Pons (tissue), 1 donor: ENCODE measurements around the gene EEF1B2.
"Not testable (repeated sequence)": the region's sequence is repeated elsewhere in the genome, so short reads cannot be mapped to it uniquely, and the experiment has no call there.

Experiments
- DNase-seq: peaks from one replicate; pipeline ENCODE4 v3.0.0-alpha.2; 2016; ENCODE audit warnings: low spot score

The EEF1B2 gene

DNA sequence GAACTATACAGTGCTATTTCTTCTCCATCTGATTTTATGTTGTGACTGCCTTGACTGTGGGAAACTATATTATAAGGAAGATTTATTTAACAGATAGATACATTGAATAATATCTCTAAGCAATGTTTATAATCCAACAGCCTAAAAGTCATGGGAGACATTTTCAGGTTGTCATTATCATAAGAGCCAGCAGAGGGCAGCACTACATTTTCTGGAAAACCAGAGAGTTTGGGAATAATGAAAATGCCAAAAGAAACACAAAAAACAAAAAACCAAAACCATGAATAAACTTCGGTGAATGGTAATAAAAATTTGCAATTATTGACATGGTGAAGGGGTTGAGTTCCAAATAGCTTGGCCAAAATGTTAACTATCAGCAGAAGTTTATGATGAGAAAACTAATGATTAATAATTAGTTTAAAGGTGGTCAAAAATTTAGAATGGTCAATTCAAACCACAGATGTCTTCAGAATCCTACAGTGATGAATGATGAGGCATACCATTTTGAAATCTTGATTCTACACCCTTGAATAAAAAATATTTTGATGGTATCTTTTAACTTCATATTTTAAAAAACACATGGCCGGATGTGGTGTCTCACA, 4.7 kb downstream of the EEF1B2 start:
- peak; percentile 56 for DNase-seq

DNA sequence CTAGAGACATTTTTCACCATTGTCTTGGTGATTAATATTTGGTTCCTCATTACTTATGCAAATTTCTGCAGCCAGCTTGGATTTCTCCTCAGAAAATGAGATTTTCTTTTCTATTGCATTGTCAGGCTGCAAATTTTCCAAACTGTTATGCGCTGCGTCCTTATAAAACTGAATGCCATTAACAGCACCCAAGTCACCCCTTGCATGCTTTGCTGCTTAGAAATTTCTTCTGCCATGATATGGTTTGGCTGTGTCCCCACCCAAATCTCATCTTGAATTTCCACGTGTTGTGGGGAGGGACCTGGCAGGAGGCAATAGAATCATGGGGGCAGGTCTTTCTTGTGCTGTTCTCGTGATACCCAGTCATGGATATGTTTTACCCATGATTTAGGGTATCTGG, 8.5 kb downstream of the EEF1B2 start:
- not testable (repeated sequence) for DNase-seq

DNA sequence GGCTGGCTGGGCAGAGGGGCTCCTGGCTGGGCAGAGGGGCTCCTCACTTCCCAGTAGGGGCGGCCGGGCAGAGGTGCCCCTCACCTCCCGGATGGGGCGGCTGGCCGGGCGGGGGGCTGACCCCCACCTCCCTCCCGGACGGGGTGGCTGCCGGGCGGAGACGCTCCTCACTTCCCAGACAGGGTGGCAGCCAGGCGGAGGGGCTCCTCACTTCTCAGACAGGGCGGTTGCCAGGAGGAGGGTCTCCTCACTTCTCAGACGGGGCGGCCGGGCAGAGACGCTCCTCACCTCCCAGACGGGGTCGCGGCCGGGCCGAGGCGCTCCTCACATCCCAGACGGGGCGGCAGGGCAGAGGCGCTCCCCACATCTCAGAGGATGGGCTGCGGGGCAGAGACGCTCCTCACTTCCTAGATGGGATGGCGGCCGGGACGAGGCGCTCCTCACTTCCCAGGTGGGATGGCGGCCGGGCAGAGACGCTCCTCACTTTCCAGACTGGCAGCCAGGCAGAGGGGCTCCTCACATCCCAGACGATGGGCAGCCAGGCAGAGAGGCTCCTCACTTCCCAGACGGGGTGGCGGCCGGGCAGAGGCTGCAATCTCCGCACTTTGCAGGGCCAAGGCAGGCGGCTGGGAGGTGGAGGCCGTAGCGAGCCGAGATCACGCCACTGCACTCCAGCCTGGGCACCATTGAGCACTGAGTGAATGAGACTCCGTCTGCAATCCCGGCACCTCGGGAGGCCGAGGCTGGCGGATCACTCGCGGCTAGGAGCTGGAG, 12.1 kb downstream of the EEF1B2 start:
- DNase-seq = not testable (repeated sequence)

DNA sequence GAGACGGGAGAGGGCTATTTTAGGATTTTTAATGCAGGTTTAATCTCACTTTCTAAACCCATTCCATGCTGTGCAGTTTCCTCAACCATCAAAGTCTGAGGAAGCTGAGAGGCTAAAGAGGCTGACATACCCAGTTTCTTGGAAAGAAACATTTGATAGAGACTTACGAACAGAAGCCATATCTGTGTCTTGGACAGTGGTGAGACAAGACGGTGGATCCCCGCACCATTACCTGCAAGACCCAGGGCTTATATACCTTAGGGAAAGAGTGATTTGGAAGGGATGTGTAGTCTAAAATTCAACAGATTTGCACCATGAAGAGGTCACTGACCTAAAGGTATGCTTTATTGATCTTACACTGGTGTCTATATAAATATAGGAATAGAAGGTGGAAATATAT, 13.5 kb downstream of the EEF1B2 start:
- DNase-seq = no peak

DNA sequence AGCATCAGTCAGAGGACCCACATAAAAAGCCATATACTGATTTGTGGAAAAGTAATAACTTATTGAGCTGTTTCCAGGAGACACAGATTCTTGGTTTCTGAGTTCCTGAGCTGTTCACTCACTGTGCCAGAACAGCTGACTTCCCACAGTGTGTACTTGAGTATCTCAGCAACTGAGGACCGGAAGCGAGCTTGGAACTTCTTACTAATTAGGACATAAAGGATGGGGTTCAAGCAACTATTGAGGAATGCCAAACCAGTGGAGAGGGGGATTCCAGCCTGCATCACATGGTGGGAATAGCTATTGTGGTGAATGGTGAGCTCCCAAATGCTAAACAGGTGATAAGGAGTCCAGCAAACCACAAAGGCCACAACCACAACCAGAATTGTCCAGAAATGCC, 16.4 kb downstream of the EEF1B2 start:
- no peak for DNase-seq

DNA sequence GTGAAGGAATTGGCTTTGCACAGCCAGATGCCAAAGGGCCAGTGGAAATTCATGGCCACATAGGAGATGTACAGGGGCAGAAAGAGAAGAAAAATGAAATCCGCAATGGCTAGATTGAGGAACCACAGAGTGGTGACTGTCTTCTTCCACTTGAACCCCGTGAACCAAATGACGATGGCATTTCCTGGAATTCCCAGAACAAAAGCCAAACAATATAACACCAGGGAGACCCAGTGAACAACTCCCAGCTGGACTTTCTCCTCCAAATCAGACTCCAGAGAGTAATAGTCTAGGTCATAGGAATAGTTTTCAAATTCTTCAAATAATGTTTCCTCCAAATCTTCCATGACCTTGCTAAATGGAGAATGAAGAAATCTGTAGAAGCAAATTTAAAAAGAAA, 17.2 kb downstream of the EEF1B2 start:
- DNase-seq = no peak

DNA sequence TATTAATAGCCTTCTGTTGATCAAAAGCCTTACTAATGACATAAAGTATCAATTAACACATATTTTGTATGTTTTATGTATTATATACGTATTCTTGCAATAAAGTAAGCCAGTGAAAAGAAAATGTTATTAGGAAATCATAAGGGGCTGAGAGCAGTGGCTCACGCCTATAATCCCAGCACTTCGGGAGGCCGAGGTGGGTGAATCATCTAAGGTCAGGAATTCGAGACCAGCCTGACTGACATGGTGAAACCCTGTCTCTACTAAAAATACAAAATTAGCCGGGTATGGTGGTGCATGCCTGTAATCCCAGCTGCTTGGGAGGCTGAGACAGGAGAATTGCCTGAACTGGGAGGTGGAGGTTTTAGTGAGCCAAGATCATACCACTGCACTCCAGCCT, 21.8 kb downstream of the EEF1B2 start:
- DNase-seq = not testable (repeated sequence)

DNA sequence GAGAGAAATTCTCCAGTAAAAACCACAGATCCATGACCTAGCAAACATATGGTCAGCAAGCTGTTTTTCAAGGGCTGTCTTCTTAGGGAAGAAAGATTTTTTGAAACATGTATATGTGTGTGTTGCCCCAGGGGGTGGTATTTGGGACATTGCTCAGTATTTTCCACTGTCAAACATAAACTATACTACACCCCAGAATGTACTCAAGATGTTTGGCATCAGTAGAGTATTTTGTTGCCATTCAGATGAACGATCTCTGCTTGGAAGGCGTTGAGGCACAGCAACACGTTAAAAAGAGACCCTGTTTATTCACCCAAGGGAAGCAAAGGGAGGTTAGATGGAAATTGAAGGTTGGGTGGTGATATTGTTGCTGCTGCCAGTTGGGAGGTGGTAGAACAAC, 30.0 kb downstream of the EEF1B2 start:
- DNase-seq = no peak

DNA sequence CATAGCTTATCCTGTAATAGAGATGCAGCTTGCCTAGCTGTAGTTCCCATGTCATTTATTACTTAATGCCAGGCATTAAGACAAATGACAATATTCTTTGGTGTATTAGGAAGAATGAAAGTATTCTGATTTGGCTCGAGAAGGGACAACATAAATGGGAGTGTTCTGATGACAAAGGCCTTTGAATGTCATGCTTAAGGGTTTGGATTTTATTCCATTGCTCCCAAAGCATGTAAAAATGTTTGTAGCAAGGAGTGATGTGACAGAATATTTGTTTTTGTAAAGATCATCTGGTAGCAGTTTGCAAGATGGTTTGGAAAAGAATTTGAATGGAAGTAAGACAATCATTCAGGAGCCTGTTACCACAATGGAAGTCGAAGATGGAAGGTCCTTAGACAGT, 30.4 kb downstream of the EEF1B2 start:
- DNase-seq = no peak

DNA sequence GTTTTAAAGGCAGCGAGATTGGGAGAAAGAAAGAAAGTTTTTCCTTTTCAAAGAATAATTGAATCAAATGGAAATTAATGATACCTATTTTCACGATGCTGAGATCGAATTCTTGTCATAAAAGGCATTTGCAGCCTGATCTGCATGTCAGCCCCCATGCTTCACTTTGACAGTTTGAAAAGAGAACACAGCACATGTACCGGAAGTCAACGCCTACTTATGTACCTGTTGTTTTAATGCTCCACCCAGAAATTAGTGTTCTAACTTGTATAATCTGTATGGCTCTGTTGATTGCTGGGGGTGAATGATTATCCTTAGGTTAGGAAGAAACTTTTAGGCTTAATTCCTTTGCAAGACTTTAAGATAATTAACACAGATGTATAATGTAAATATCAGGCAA, 31.0 kb downstream of the EEF1B2 start:
- DNase-seq = no peak

DNA sequence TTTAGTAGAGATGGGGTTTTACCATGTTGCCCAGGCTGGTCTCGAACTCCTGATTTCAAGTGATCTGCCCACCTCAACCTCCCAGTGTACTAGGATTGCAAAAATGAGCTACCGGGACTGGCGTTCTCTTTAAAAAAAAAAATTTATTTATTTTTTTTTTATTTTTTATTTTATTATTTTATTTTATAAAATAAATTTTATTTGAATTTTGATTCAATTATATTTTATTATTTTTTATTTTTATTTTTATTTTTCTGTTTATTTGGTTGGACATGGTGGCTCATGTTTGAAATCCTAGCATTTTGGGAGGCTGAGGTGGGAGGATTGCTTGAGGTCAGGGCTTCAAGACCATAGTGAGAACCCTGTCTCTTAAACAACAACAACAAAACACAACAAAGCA, 32.5 kb downstream of the EEF1B2 start:
- no peak for DNase-seq

DNA sequence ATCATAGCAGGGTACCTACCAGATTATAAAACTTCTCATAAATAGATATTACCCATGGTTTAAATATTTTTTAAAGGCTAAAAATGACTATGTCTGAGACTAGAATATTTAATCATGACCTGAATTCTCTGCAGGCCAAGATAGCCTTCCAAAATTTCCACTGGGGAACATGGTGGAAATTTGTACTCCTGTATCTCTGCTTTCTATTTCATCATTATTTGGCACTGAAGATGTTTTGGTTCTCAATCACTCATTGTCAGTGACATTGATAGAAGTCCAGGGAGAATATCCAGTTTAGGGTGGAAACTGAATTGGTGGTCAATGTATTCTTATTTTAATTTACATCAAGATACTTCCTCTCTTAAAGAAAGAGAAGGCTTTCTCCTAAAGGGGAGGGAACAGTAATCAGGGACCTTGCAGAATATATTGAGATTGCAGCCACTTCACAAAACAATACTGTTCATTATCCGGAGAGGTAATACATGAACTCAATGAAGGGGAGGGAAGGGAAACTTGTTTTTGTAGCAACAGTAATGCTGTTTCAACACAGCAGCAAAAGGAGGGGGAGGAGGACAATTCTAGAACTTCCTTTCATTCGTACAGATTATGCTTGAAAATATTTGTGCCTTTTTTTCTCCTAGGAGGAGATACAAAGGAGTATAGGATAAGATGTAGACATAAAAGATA, 34.1 kb downstream of the EEF1B2 start:
- DNase-seq = no peak

DNA sequence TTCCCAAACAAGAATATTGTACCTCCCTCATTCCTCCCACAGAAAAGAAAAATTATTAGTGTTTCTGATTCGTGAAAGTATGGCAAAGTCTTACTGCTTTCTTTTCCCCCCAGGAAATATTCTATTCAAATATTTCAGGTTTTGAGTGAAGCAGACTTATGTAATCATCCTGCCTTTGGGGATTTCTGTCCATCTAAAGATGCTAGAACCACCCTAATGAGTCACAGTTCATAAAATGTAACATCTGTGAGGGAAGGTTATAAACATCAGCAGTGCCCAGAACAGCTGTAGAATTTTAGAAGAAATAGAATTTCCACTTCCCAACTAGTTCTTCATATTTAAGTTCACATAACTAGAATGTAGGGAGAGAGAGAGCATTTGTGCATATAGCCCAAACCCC, 39.0 kb downstream of the EEF1B2 start:
- no peak for DNase-seq

DNA sequence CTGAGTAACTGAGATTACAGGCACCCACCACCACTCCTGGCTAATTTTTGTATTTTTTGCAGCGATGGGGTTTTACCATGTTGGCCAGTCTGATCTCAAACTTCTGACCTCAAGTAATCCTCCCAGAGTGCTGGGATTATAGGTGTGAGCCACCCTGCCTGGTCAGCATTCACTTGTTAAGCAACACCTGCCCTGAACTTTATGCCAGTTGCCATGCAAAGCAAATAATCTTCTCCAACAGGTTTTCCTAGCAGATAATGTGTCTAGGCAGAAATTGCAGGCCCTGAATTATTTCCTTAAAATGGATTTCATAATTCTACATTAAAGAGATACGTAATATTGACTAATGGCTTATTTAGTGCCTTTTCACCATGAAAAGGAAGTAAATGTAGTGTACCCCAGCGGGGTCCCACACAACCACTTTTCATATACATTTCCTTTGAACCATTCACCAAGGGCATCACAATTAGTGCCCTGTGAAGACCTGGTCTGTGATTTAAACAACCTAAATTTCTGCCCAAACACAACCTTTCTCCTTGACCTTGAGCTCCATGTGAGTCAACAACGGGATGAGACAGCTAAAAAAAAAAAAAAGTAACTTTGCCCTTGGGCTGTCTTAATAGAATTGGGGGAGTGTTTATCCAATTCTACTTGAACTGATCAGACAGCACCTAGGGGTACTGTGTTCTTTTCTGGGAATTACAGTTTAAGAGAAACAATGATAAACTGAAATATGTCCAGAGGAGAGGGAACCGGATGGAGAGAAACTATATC, 41.6 kb downstream of the EEF1B2 start:
- DNase-seq = no peak

DNA sequence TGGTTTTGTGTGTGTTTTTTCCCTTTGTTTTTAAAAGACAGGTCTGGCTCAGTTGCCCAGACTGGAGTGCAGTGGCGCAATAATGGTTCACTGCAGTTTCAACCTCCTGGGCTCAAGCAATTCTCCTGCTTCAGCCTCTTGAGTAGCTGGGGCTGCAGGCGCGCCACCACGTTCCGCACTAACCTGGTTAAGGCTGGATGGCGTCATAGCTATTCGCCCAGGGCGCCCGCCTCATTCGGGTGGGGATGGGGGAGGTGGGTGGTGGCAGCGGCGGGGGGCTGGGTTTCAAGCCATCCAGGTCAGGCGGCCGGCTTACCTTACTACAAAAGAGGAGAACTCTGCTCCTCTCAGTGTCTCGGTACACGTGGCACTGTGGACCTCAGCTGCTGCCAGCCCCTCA, 42.8 kb downstream of the EEF1B2 start:
- no peak for DNase-seq

DNA sequence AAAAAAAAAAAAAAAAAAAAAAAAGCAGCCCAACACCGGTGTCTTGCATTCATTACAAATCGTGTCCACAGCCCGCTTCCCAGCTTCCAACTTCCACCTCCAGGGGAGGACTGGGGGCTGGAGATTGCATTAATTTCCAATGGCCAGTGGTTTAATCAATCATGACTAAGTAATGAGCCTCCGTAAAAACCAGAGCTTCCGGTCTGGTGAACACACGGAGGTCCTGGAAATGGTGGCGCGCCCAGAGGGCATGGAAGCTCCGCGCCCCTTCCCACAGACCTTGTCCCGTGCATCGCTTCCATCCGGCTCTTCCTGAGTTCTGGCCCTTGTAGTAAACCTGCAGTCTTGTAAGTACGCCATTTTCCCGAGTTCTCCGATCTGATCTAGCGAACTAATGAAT, 43.6 kb downstream of the EEF1B2 start:
- no peak for DNase-seq

DNA sequence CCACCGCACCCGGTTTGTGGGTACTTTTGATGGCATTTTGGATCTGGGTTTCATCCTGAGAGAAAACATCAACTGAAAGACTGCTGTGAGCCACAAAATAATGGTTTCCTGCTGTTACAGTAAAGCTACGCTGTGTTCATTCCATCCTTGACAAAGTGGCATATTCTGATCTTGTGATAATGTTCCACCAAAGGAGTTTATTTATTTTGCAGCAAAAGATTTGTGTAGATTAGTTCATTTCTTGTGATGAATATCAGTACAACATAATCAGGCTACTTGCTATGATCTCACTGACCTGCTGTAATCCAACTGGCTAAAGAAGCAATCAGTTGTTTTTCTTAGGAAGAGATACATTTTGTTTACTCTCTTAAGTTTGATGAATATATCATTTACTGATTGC, 45.0 kb downstream of the EEF1B2 start:
- DNase-seq = no peak

DNA sequence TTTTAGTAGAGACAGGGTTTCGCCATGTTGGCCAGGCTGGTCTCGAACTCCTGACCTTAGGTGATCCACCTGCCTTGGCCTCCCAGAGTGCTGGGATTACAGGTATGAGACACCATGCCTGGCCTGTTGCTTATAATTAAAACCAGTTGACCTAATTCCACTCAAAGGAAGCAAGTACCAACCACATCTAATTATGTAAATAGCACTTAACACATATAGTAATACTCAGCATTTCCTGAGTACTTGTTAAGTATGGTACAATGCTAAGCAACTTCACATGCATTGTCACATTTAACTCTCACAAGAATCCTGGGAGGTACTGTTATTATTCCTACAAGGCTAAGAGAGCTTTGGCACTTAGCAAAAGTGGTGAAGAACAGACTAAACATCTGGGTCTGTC, 47.6 kb downstream of the EEF1B2 start:
- not testable (repeated sequence) for DNase-seq

DNA sequence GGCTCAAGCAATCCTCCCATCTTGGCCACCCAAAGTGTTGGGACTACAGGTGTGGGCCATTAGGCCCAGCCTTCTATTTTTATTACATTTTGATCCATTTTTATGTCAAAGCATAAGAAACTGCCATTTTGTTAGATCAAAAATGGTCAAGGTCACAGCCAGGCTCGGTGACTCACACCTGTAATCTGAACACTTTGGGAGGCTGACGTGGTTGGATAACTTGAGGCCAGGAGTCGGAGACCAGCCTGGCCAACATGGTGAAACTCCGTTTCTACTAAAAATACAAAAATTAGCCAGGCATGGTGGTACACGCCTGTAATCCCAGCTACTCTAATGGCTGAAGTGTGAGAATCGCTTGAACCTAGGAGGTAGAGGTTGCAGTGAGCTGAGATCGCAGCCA, 49.2 kb downstream of the EEF1B2 start:
- DNase-seq = no peak

DNA sequence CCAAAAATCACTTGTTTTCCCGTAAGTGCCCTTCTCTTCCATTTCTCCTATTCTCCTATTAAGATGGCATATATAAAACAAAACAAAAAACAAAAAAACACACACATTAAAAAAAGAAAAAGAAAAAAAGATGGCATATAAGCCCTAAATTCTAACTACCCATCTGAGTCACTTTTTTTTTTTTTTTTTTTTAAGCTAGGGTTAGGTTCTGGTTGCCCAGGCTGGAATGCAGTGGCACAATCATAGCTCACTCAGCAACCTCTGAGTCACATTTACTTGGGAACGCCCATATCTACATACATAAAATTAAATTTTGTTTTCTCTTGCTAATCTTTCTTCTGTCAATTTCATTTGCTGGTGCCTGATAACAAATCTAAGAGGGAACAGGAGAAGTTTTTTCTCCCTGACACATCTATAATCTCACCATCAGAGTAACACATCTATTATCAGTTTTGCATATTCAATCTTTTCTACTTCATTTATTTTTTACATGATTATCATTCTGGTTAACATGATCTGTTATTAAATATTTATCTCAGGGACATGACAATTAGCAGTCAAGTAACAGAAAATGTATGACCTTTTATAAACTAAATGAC, 52.1 kb downstream of the EEF1B2 start:
- no peak for DNase-seq
